ENCODE results near the gene DEGS1.

The DEGS1 gene

GRCh38 chr1:224216382-224216781 is 33.3 kb downstream of the DEGS1 start:
- no peak for DNase-seq

GRCh38 chr1:224217655-224218623 is 34.9 kb downstream of the DEGS1 start:
- no peak for DNase-seq

- no peak for DNase-seq
These were observed 36.1 kb downstream of the DEGS1 start for GRCh38 chr1:224219011-224219611.

- DNase-seq, result no peak
These were observed 36.6 kb downstream of the DEGS1 start for GRCh38 chr1:224219612-224220059.

GRCh38 chr1:224223819-224224714 is 41.0 kb downstream of the DEGS1 start:
- DNase-seq, result no peak

GRCh38 chr1:224226849-224227502 is 43.9 kb downstream of the DEGS1 start:
- no peak for DNase-seq

GRCh38 chr1:224234017-224234416 is 51.0 kb downstream of the DEGS1 start:
- no peak for DNase-seq

GRCh38 chr1:224235813-224236493 is 52.9 kb downstream of the DEGS1 start:
- DNase-seq, result no peak

- no peak for DNase-seq
These were observed 54.3 kb downstream of the DEGS1 start for GRCh38 chr1:224237119-224237881.

GRCh38 chr1:224238212-224238611 is 55.2 kb downstream of the DEGS1 start:
- DNase-seq, result no peak

GRCh38 chr1:224238756-224239155 is 55.7 kb downstream of the DEGS1 start:
- DNase-seq, result no peak

All from effector CD8-positive, alpha-beta T cell (primary cell).